HepG2 (cell line): ENCODE results near the gene THOP1. TPM values are rescaled to one million over a fixed set of nuclear protein-coding genes. Genes with fewer than 3 reads are reported as not detected.
A peak's percentile ranks its signal among the peaks of the same experiment; 100 is the strongest.

Source experiments
- AKAP8 ChIP-seq: sonication (generic); formaldehyde crosslinking; IDR thresholded peaks from 2 replicates; pipeline ENCODE4 v1.5.1; 2020; ENCODE audit warnings: mild to moderate bottlenecking, missing genetic modification reagents
- ELF4 ChIP-seq: sonication (generic); formaldehyde crosslinking; IDR thresholded peaks from 2 replicates; pipeline ENCODE4 v1.5.0; 2020; ENCODE audit warnings: missing genetic modification reagents, mild to moderate bottlenecking, moderate library complexity, borderline replicate concordance
- FOSL2 ChIP-seq: sonication (generic); formaldehyde crosslinking; IDR thresholded peaks from 2 replicates; pipeline ENCODE4 v1.4.0; 2020; ENCODE audit warnings: missing genetic modification reagents
- GTF3A ChIP-seq: sonication (generic); formaldehyde crosslinking; conservative IDR thresholded peaks from 2 replicates; pipeline ENCODE4 v1.4.0; 2020; ENCODE audit warnings: mild to moderate bottlenecking, missing genetic modification reagents
- NR3C1 ChIP-seq: sonication (generic); formaldehyde crosslinking; IDR thresholded peaks from 2 replicates; pipeline ENCODE4 v1.4.0; 2020; ENCODE audit warnings: missing genetic modification reagents
- PAX8 ChIP-seq: sonication (generic); formaldehyde crosslinking; IDR thresholded peaks from 2 replicates; pipeline ENCODE4 v1.8.0; 2022; ENCODE audit warnings: mild to moderate bottlenecking, missing genetic modification reagents, borderline replicate concordance
- PBX2 ChIP-seq: IDR thresholded peaks from 2 replicates; pipeline ENCODE4 v1.6.1; 2016; ENCODE audit warnings: control low read depth
- PHF8 ChIP-seq: sonication (generic); formaldehyde crosslinking; IDR thresholded peaks from 2 replicates; pipeline ENCODE4 v1.5.0; 2020; ENCODE audit warnings: missing genetic modification reagents
- ZNF263 ChIP-seq: sonication (generic); formaldehyde crosslinking; IDR thresholded peaks from 2 replicates; pipeline ENCODE4 v1.4.0; 2020; ENCODE audit warnings: missing genetic modification reagents
- ZNF3 ChIP-seq: IDR thresholded peaks from 2 replicates; pipeline ENCODE4 v1.7.0; 2017; ENCODE audit warnings: inconsistent platforms
- ZNF430 ChIP-seq: sonication (generic); formaldehyde crosslinking; IDR thresholded peaks from 2 replicates; pipeline ENCODE4 v1.9.0; 2021; ENCODE audit warnings: mild to moderate bottlenecking, missing genetic modification reagents
- ZNF44 ChIP-seq: sonication (generic); formaldehyde crosslinking; IDR thresholded peaks from 2 replicates; pipeline ENCODE4 v1.5.1; 2020; ENCODE audit warnings: mild to moderate bottlenecking, missing genetic modification reagents
- ZNF510 ChIP-seq: sonication (generic); formaldehyde crosslinking; IDR thresholded peaks from 2 replicates; pipeline ENCODE4 v1.4.0; 2020; ENCODE audit warnings: low read depth, mild to moderate bottlenecking, missing genetic modification reagents
- ZNF569 ChIP-seq: sonication (generic); formaldehyde crosslinking; IDR thresholded peaks from 2 replicates; pipeline ENCODE4 v1.5.0; 2020; ENCODE audit warnings: mild to moderate bottlenecking, missing genetic modification reagents, moderate library complexity, borderline replicate concordance
- polyA plus RNA-seq, 8 experiments: library from polyadenylated mRNA; depleted of rRNA in 3 of 8; stranded (reverse) in 7 of 8; unstranded in 1 of 8; fragments of >200 nt; fragmentation: Illumina TruSeq in 4 of 8; extraction: Trizol in 4 of 8; gene quantifications; 2 replicates each; pipeline versions ENCODE4 v1.2.1 to v1.2.3, GENCODE V29; 2011 to 2016; ENCODE audit warnings: low read depth in 4 of 8, missing spikeins in 1 of 8, mixed read lengths in 1 of 8; ENCODE audit not compliant: insufficient read depth in 1 of 8
- total RNA-seq, 5 experiments: library from RNA; depleted of rRNA; stranded (reverse); fragments of >200 nt; fragmentation: Illumina TruSeq; extraction: Trizol; gene quantifications; 2 replicates each; pipeline ENCODE4 v1.2.3, GENCODE V29; 2016; ENCODE audit warnings: low read depth in 1 of 5
- TF ChIP-seq, protein P1 (sequence below): sonication (generic); formaldehyde crosslinking; IDR thresholded peaks from 2 replicates; pipeline ENCODE4 v1.4.0; 2020; ENCODE audit warnings: missing genetic modification reagents
- TF ChIP-seq, protein P2 (sequence below): sonication (generic); formaldehyde crosslinking; IDR thresholded peaks from 2 replicates; pipeline ENCODE4 v1.5.0; 2020; ENCODE audit warnings: mild to moderate bottlenecking, missing genetic modification reagents
- TF ChIP-seq, protein P3 (sequence below): sonication (generic); formaldehyde crosslinking; IDR thresholded peaks from 2 replicates; pipeline ENCODE4 v1.5.1; 2020; ENCODE audit warnings: missing genetic modification reagents, mild to moderate bottlenecking, borderline replicate concordance
- TF ChIP-seq, protein P4 (sequence below): sonication (generic); formaldehyde crosslinking; IDR thresholded peaks from 2 replicates; pipeline ENCODE4; 2020; ENCODE audit warnings: missing genetic modification reagents, mild to moderate bottlenecking, borderline replicate concordance

Gene THOP1
- total and polyA plus RNA-seq, 2 of the 13 experiments (the other 11 are each of a cell fraction or from before 2014, with no cell fraction given), result 74.4 to 116 TPM

DNA sequence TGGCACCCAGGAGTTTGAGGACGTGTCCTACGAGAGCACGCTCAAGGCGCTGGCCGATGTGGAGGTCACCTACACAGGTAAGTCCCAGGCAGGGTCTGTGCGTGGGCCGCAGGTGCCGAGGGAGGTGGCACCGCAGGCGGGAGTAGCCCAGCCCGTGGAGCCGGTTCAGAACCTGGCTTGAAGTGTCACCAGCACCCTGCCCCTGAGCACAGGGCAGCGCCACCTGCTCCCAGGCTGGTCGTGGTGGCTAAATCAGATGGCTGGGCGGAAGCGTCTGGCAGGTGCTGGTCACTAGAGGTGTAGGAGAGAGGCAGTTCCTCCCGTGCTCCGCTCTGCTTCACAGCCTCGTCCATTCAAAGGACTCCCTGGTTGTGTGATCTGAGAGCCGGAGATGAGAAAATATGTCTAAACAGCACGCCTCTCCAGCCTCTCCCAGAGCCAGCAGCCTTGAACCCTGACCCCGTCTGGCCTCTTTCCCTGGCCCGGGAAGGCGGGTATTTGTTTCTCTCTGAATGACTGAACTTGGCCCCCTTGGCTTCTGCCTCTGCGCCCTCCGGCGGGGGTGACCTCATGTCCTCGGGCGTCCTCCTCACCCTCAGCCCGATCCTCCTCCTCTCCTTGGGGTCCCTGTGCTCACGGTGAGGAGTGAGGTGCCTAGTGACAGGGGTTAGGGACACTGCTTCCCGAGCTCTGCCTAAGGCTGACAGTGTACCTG, 5.4 kb downstream of the THOP1 start (continued):
- TF ChIP-seq ELF4 (CRISPR knock-in tag) (no peak), ZNF3 (CRISPR knock-in tag) (no peak), ZNF569 (CRISPR knock-in tag) (no peak), PHF8 (no peak; the same call in 1 of the 2 replicates), ZNF44 (CRISPR knock-in tag) (no peak), PBX2 (CRISPR knock-in tag) (no peak), ZNF510 (CRISPR knock-in tag) (no peak), GTF3A (CRISPR knock-in tag) (no peak), ZNF263 (CRISPR knock-in tag) (peak; percentile 98), FOSL2 (peak; percentile 30; the same call in 1 of the 2 replicates), ZNF430 (CRISPR knock-in tag) (no peak), AKAP8 (CRISPR knock-in tag) (no peak), PAX8 (CRISPR knock-in tag) (no peak), NR3C1 (no peak)
- TF ChIP-seq, protein P1, sequence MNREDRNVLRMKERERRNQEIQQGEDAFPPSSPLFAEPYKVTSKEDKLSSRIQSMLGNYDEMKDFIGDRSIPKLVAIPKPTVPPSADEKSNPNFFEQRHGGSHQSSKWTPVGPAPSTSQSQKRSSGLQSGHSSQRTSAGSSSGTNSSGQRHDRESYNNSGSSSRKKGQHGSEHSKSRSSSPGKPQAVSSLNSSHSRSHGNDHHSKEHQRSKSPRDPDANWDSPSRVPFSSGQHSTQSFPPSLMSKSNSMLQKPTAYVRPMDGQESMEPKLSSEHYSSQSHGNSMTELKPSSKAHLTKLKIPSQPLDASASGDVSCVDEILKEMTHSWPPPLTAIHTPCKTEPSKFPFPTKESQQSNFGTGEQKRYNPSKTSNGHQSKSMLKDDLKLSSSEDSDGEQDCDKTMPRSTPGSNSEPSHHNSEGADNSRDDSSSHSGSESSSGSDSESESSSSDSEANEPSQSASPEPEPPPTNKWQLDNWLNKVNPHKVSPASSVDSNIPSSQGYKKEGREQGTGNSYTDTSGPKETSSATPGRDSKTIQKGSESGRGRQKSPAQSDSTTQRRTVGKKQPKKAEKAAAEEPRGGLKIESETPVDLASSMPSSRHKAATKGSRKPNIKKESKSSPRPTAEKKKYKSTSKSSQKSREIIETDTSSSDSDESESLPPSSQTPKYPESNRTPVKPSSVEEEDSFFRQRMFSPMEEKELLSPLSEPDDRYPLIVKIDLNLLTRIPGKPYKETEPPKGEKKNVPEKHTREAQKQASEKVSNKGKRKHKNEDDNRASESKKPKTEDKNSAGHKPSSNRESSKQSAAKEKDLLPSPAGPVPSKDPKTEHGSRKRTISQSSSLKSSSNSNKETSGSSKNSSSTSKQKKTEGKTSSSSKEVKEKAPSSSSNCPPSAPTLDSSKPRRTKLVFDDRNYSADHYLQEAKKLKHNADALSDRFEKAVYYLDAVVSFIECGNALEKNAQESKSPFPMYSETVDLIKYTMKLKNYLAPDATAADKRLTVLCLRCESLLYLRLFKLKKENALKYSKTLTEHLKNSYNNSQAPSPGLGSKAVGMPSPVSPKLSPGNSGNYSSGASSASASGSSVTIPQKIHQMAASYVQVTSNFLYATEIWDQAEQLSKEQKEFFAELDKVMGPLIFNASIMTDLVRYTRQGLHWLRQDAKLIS (CRISPR knock-in tag), result no peak
- TF ChIP-seq, protein P2, sequence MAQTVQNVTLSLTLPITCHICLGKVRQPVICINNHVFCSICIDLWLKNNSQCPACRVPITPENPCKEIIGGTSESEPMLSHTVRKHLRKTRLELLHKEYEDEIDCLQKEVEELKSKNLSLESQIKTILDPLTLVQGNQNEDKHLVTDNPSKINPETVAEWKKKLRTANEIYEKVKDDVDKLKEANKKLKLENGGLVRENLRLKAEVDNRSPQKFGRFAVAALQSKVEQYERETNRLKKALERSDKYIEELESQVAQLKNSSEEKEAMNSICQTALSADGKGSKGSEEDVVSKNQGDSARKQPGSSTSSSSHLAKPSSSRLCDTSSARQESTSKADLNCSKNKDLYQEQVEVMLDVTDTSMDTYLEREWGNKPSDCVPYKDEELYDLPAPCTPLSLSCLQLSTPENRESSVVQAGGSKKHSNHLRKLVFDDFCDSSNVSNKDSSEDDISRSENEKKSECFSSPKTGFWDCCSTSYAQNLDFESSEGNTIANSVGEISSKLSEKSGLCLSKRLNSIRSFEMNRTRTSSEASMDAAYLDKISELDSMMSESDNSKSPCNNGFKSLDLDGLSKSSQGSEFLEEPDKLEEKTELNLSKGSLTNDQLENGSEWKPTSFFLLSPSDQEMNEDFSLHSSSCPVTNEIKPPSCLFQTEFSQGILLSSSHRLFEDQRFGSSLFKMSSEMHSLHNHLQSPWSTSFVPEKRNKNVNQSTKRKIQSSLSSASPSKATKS (CRISPR knock-in tag), result no peak
- TF ChIP-seq, protein P3, sequence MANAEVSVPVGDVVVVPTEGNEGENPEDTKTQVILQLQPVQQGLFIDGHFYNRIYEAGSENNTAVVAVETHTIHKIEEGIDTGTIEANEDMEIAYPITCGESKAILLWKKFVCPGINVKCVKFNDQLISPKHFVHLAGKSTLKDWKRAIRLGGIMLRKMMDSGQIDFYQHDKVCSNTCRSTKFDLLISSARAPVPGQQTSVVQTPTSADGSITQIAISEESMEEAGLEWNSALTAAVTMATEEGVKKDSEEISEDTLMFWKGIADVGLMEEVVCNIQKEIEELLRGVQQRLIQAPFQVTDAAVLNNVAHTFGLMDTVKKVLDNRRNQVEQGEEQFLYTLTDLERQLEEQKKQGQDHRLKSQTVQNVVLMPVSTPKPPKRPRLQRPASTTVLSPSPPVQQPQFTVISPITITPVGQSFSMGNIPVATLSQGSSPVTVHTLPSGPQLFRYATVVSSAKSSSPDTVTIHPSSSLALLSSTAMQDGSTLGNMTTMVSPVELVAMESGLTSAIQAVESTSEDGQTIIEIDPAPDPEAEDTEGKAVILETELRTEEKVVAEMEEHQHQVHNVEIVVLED, result no peak
- TF ChIP-seq, protein P4, sequence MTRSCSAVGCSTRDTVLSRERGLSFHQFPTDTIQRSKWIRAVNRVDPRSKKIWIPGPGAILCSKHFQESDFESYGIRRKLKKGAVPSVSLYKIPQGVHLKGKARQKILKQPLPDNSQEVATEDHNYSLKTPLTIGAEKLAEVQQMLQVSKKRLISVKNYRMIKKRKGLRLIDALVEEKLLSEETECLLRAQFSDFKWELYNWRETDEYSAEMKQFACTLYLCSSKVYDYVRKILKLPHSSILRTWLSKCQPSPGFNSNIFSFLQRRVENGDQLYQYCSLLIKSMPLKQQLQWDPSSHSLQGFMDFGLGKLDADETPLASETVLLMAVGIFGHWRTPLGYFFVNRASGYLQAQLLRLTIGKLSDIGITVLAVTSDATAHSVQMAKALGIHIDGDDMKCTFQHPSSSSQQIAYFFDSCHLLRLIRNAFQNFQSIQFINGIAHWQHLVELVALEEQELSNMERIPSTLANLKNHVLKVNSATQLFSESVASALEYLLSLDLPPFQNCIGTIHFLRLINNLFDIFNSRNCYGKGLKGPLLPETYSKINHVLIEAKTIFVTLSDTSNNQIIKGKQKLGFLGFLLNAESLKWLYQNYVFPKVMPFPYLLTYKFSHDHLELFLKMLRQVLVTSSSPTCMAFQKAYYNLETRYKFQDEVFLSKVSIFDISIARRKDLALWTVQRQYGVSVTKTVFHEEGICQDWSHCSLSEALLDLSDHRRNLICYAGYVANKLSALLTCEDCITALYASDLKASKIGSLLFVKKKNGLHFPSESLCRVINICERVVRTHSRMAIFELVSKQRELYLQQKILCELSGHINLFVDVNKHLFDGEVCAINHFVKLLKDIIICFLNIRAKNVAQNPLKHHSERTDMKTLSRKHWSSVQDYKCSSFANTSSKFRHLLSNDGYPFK (CRISPR knock-in tag), result peak; percentile 47; the same call in 1 of the 2 replicates
